HG03108 (cell line): ENCODE results near the gene IL4R.
"Not testable (repeated sequence)": the region's sequence is repeated elsewhere in the genome, so short reads cannot be mapped to it uniquely, and the experiment has no call there.

Experiments used
- ATAC-seq: cut with Tn5 transposase; IDR thresholded peaks from one replicate; pipeline ENCODE4 v1.9.1; 2021; ENCODE audit warnings: moderate library complexity; ENCODE audit not compliant: unreplicated experiment

Gene IL4R

DNA sequence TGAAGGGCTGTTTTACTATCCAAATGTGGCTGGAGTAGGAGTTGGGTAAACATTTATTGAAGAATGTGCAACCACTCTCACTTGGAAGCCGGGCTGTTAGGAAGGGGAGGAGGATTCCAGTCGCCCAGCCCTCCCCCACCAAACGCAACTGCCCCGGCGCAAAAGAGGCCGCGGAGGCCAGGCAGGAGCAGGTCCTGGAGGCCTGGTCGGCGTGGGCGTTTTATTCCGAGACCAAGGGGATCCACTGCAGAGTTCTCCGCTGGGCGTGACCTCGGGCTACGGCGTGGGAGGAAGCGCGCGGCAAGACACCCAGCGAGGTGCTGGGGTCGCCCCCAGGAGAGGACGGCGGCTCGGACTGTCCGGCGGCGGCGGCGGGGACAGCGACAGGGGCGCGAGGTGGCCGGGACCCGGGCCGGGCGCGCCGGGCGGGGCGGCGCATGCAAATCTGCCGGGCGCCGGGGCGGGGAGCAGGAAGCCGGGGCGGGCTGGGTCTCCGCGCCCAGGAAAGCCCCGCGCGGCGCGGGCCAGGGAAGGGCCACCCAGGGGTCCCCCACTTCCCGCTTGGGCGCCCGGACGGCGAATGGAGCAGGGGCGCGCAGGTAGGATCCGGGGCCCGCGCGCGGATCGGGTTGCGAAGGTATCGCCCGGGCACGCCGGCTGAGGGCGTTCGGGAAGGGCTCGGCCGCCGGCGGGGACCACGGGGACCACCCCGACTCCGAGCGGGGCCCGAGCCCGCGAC is at the start of gene IL4R:
TSS of gene IL4R (plus strand) at position 553 of the 739 bp plus-strand sequence. CDS start 26,230 bp downstream, outside the sequence.
- ATAC-seq: peak; percentile 50

- no peak for ATAC-seq
These were observed 49.6 kb upstream of the IL4R start for GRCh38 chr16:27264151-27264550.

GRCh38 chr16:27265982-27266381 is 47.8 kb upstream of the IL4R start:
- ATAC-seq: no peak

- no peak for ATAC-seq
These were observed 46.6 kb upstream of the IL4R start for GRCh38 chr16:27267037-27267677.

DNA sequence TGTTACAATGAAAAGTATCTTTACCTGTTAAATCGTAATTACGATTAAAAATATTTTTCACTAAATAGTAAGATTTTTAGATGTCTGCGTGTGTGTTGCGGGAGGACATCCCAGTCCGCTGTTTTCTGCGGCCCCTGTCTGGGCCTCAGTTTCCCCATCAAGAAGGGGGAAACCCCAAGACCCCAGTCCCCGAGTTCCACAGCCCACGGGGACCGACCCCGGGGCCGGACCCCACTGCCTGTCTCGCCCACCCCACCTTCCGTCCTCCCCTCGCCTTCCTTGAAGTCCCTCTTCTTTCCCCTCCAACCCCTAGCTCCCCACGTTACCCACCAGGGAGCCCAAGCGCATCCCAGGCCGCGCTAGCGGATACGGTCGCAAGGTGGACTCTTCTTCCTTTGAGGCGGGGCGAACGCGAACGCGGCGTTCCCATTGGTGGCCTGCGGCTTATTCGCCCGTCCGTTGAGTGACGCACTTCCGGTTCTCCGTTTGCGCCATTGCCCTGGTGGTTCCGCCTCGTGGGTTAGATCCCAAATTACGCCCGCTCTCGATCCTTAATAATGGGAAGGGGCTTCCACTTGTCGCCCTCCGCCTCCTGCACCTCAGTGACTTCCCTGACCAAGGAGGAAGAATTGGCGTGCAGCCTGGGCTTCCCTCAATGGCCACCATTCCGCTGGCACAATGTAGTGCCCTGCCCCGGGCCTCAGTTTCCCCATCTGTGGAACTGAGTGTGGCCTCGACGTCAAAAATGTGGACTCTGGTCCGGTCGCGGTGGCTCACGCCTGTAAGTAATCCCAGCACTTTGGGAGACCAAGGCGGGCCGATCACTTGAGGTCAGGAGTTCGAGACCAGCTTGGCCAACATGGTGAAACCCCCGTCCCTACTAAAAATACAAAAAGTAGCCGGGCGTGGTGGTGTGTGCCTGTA is 45.1 kb upstream of the IL4R start, which contains the start of gene NSMCE1:
TSS of gene NSMCE1 (minus strand) at position 397 of the 924 bp plus-strand sequence. CDS start 11,202 bp downstream, outside the sequence.
- ATAC-seq: peak; percentile 92

- no peak for ATAC-seq
These were observed 44.2 kb upstream of the IL4R start for GRCh38 chr16:27269300-27270150.

GRCh38 chr16:27270349-27270748 is 43.4 kb upstream of the IL4R start:
- no peak for ATAC-seq

DNA sequence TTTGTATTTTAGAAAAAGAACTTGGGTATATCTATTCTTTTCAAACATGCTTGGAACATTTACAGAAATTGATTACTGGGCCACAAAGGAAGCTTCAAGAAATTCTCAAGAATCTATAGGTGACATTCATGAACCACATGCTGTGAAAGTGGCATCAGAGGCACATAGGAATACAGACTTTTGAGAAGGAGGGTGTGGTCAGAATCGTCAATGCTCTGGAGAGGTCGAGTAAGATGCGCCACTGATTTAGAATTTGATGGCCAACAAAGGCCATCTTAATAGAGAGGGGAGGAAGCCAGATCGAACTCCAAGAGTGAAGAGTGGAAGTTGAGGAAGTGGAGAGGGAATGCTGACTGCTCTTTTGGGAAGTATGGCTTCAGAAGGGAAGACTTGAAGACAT is 41.7 kb upstream of the IL4R start:
- ATAC-seq: no peak

DNA sequence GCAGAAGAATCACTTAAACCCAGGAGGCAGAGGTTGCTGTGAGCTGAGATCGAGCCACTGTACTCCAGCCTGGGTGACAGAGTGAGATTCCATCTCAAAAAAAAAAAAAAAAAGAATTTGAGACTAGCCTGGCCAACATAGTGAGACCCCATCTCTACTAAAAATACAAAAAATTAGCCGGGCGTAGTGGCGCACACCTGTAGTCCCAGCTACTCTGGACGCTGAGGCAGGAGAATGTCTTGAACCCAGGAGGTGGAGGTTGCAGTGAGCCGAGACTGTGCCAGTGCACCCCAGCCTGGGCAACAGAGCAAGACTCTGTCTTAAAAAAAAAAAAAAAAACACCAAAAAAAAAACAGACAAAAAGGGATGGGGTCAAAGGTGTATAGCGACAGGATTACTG is 41.1 kb upstream of the IL4R start:
- not testable (repeated sequence) for ATAC-seq

GRCh38 chr16:27273330-27273669 is 40.5 kb upstream of the IL4R start:
- no peak for ATAC-seq

DNA sequence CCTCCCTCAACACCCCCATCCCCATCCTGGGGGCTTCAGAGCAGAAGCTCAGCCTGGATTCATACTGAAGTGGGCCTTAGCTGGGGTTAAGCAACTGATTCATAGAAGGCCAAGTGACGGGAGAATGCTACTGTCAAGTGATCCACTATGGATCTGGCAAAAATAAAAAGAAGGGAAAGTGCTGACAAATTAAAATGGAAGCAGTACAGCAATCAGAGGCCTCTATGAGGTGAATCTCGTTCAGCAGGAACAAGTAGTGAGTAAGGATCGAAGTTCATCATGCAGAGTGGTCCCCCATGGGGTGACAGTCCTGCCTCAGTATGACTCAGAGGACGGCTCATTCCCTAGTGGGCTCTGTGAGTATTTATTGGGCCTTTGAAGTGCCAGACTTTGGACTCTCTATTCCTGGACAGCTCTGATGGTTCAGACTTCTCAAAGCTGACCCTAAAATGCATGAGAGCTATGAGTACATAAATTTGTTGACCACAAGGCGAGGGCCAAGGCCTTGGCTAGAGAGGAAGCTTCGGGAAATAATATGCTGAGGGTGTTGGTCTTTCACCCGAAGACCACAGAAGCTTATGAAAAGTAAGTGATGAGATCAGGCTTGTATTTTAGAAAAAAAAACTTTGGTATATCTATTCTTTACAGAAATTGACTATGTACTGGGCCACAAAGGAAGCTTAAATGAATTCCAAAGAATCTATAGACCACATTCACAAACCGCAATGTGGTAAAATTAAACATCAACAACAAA is 39.9 kb upstream of the IL4R start:
- no peak for ATAC-seq

DNA sequence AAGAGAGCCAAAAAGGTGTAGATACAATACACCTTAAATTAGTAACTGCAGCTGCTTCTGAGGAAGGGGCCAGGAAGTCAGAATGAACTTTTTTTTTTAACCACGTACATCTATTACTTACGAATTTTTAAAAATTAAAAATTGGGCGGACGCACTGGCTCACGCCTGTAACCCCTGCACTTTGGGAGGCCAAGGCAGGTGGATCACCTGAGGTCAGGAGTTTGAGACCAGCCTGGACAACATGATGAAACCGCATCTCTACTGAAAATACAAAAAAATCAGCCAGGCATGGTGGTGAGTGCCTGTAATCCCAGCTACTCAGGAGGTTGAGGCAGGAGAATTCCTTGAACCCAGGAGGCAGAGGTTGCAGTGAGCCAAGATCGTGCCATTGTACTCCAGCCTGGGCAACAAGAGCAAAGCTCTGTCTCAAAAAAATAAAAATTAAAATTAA is 39.3 kb upstream of the IL4R start:
- ATAC-seq: not testable (repeated sequence)

DNA sequence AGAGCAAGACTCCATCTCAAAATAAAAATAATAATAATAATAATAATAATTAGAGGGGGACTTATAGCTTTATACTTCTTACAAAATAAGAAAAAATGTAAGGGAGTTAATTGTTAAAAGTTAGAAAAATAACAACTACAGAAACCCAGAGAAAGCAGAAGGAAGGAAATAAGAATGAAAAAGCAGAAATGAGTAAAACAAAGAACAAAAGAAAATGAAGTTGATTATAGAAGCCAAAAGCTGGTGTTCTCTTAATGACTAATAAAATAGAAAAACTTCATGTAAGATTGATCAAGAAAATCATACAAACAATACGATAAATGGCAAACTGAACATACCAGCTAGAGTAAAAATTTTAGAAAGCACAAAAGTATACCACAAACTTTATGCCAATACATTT is 38.4 kb upstream of the IL4R start:
- ATAC-seq: no peak

DNA sequence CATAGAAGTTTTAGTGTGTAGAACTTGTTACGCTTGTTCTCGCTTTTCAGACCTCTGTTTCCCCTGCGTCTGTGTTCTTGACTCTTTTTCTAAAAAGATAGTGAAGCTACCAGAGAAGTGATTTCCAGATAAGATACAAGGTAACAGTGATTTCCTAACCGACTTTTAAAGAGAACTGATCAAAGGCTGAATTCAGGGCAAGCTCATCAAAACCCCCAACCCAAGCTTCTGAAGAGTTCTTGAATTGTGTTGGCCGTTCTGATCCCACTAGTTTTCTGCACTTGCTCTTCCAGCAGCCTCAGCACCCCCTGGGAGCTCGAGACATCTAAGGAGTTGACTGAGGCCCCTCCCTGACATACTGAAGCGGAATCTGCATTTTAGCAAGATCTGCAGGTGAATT is 32.5 kb upstream of the IL4R start:
- no peak for ATAC-seq

DNA sequence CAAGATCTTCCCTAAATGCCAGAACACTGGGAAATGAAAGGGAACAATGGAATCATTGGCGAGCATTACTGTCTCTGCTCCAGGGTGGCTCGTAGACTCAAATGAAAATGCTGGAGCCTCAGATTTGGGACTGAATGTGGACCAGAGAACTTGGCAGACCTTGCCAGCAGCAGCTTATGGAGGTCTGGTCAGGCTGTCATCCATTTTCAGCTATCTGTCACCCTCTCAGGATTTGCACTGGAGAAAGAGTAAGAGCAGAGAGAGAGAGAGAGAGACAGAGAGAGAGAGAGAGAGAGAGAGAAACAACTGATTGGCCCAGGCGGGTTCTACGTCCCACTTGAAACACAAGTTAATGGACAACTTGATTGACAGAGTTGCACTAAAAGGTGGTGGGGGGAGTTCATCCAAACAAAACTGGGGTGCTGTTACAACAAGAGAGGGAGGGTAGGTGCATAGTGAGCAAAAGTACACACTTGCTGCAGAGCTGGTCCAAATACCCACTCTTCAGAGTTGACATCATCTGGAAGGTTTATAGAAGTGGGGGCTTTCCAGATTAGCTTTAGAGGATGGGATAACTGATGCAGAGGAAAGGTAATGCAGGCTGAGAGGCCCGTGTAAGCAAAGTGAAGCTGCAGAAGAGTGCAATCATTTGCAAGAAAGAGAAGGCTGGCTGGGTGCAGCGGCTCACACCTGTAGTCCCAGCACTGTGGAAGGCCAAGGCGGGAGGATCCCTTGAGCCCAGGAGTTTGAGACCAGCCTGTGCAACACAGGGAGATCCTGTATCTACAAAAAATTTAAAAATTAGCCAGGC is 28.7 kb upstream of the IL4R start:
- no peak for ATAC-seq

- no peak for ATAC-seq
These were observed 28.0 kb upstream of the IL4R start for GRCh38 chr16:27285676-27286196.

- no peak for ATAC-seq
These were observed 27.3 kb upstream of the IL4R start for GRCh38 chr16:27286451-27286850.

DNA sequence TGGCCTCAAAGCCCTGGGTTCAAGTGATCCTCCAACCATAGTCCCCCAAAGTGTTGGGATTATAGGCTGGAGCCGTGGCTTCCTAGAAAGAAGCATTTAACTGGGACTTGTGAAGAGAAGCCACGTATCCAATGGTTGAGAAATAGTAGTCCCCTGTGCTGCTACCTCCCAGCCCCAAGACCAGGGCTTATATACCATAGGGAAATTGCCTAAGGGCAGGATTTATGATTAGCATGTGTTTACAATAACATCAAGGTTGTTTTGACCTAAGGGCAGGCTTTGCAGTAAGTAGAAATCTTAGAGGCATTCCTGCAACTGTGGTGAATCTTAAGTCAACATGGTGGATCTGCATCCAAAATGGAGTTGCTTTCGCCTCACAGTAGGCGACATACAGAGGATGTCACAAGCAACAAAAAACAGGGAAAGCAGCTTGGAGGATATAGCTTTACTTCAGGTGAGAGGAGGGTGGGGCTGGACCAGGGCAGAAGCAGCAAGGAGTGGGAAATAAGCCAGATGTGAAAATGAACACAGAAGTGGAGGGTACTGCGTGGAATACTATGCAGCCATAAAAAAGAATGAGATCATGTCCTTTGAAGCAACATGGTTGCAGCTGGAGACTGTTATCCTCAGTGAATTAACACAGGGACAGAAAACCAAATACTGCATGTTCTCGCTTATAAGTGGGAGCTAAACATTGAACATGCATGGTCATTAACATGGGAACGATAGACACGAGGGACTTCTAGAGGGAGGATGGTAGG is 26.5 kb upstream of the IL4R start:
- ATAC-seq: no peak
